A204.1 (cell line): ENCODE data around the gene TMEM218.

ENCODE experiments used
- FAIRE-seq: peaks from 2 replicates; lab custom pipeline; 2012; peaks lifted over from hg19 to GRCh38; lab: Jason Lieb, UNC

Gene TMEM218

DNA sequence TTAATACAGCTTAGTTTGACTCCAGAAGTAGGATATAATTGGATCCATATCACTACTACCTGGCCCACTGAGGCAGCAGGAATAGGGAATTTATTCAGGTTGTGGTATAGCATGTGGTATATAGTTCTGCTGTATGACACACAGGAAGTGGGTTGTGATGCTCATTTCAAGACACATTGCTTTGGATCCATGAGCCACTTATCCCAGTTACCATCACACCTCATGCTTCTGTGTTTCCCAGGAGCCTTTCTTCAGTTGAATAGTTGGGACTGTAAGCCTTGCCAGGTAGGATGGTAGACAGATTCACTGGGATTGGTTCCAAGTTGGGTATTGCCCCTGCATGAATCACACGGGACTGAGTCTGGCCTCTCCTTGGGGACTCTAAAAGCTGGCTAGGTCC, 58.3 kb downstream of the TMEM218 start:
- FAIRE-seq: no peak

- no peak for FAIRE-seq
Measured at GRCh38 chr11:125052047-125052446, 59.4 kb downstream of the TMEM218 start.

DNA sequence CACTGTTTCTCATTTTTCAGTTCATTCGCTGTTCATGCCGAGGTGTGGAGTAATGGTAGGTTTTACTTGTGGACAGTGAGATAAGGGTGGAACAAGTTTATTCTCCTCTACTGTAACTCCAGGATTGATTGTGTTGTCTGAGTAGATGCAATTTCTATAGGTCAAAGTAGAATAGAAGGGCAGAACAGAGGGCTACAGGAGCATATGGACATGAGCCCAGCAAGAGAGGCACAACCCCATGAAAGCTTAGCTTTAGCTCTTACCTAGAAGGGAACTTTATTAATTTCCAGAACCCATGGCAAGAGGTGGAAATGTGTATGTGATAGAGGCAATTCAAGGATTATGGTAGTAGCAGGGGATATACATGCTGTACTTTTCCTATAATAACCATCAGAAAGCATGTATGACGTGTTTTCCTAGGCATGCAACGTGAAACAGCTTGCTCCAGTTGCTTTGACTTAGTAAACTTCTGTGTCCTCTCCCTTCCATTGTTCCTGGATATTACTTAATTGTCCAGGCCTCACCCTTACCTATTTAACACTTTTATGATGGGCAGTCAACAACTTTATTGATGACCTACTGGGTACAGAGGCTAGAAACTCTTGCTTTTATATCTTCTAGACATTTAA, 62.1 kb downstream of the TMEM218 start:
- FAIRE-seq: no peak
